DLD1 (cell line): Measurements from ENCODE around the gene HMGCR.
"Not testable (repeated sequence)": the region's sequence is repeated elsewhere in the genome, so short reads cannot be mapped to it uniquely, and the experiment has no call there.

Experiments
- in situ Hi-C: cut with HindIII; loops from 2 replicates; pipeline ENCODE4 v1.10.0; 2017; ENCODE audit warnings: low sequenced_read_pairs

HMGCR gene

DNA sequence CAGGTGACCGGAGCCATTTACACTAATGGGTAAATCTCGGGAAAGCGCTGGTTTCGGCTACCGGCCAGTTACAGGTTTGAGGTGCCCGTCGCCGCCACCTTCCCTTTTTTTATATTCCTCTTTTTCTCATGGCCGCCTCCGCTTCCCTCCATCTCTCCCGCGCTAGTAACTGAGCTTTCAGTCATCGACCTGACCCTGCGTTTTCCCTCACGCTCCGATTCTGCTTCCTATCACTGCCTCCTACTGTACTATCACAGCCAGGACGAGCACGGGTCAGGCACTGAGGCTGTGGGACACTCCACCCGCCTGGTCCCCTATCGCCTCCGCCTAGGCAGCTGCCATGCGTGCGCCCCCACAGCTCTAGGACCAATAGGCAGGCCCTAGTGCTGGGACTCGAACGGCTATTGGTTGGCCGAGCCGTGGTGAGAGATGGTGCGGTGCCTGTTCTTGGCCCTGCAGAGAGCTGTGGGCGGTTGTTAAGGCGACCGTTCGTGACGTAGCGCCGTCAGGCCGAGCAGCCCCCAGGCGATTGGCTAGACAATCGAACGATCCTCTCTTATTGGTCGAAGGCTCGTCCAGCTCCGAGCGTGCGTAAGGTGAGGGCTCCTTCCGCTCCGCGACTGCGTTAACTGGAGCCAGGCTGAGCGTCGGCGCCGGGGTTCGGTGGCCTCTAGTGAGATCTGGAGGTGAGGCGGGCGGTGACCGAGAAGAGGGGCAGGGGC lies at the start of gene HMGCR:
Gene HMGCR, plus strand, starts transcription at position 606 of the 722 bp plus-strand sequence. CDS start 5,386 bp downstream, outside the sequence.
- in situ Hi-C loops: no loop called here

GRCh38 chr5:75291844-75292243 lies 45.2 kb upstream of the HMGCR start:
- in situ Hi-C loops: not testable (repeated sequence)

DNA sequence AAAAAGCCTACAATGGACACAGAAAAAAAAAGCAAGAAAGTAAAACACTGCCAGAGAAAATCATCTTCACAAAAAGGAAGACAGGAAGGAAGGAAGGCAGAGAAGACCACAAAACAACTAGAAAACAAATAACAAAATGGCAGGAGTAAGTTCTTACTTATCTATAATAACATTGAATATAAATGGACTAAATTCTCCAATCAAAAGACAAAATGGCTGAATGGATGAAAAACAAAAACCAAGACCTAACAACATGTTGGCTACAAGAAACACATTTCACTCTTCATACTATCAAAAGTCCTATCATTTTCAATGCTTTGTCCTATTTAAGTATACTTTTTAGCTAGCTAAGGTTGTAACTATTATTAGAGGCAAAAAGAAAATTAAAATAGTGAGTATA lies 36.9 kb upstream of the HMGCR start:
- in situ Hi-C loops: no loop called here

- in situ Hi-C loops: no loop called here
Observed at GRCh38 chr5:75303419-75303818, 33.6 kb upstream of the HMGCR start.

DNA sequence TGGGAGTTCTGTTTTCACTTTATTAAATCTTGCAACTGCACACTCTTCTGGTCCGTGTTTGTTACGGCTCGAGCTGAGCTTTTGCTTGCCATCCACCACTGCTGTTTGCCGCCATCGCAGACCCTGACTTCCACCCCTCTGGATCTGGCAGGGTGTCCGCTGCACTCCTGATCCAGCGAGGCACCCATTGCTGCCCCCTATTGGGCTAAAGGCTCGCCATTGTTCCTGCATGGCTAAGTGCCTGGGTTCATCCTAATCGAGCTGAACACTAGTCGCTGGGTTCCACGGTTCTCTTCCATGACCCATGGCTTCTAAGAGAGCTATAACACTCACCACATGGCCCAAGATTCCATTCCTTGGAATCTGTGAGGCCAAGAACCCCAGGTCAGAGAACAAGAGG lies 32.5 kb upstream of the HMGCR start:
- in situ Hi-C loops: not testable (repeated sequence)

DNA sequence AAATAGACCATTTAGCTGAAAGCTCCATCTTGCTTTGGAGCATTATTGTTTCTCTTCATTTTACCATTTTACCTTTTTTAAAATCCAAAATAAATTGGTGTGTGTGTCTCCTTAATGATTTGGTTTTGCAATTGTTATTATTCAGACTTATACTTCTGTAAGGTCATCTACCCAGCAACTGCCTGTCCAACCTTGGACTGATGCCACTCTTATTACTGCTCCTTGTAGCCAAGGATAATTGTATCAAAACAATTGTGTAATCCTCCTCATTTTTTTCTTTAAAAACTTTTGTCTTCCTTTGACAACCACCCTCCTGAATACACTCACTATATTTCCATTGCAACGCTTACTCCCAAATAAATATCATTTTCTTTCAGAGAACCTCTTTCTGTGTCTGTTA lies 30.3 kb upstream of the HMGCR start:
- in situ Hi-C loops: no loop called here

DNA sequence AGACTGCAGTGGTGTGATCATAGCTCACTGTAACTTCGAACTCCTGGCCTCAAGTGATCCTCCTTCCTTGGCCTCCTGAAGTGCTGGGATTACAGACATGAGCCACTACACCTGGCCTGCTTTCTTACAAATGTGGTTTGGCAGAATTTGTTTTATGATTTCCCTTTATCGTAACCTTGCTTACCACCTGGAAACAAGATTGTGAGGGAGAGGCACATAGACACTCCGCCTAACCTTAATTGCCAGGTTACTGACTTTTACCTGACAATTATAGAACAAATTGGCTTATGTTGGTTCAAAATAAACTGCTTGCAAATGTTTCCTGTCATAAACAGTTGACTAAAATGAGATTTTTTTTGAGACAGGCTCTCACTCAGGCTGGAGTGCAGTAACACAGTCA lies 26.8 kb upstream of the HMGCR start:
- in situ Hi-C loops: no loop called here

- in situ Hi-C loops: not testable (repeated sequence)
Observed at GRCh38 chr5:75319148-75319547, 17.9 kb upstream of the HMGCR start.

DNA sequence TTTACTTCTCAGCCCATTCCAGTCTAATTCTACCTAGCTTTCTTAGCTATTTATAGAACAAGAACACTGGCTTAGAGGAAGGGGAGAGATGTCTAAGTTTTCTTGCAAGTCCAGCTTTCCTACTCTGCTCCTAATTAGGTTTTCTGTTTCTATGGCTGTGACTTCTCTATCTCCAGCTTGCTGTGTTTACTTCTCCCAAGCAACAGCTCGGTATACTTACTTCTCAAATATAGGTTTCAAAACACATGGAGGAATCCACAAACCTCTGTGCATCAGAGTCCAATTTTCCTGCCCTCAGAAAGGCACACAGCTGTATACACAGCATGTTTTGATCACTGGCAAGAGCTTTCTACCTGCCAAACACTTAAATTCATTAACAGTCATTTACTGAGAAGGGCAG lies 17.4 kb upstream of the HMGCR start:
- in situ Hi-C loops: no loop called here

- in situ Hi-C loops: no loop called here
Observed at GRCh38 chr5:75320371-75320770, 16.6 kb upstream of the HMGCR start.

GRCh38 chr5:75322066-75322465 lies 15.0 kb upstream of the HMGCR start:
- in situ Hi-C loops: no loop called here

- in situ Hi-C loops: no loop called here
Observed at GRCh38 chr5:75324791-75325190, 12.2 kb upstream of the HMGCR start.

DNA sequence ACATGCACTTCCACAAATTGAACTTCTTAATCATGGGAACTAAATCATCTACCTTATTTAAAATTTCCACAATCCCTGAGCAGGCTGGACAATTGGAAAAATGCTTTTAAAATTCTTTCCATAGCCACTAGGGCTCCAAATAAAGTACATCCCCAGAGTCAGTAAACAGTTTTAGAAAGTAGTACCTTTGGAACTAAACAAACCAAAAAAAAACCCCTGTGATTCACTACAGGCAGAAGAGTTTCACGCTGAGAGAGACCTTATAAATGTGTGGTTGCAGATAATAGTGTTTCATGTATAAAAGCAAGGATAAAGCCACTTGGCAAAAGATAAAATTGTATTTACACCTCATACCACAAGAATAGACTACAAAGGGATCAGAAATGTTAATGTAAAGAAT lies 11.8 kb upstream of the HMGCR start:
- in situ Hi-C loops: no loop called here

DNA sequence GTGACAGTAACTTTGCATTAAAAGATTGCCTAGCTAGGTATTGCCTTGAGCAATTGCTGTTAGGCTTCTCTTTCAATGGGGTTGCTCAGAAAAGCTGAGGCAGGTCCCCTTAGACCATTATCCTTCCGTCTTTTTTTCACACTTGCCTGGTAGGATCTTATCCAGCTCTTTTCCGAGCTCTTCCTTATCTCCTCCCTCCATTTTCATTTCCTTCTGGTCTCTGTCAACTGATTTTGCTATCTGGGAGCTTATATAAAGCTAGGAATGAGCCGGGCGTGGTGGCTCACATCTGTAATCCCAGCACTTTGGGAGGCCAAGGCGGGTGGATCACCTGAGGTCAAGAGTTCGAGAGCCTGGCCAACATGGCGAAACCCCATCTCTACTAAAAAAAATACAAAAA lies 6.6 kb upstream of the HMGCR start:
- in situ Hi-C loops: no loop called here

GRCh38 chr5:75331095-75332090 lies 5.6 kb upstream of the HMGCR start:
- in situ Hi-C loops: no loop called here

DNA sequence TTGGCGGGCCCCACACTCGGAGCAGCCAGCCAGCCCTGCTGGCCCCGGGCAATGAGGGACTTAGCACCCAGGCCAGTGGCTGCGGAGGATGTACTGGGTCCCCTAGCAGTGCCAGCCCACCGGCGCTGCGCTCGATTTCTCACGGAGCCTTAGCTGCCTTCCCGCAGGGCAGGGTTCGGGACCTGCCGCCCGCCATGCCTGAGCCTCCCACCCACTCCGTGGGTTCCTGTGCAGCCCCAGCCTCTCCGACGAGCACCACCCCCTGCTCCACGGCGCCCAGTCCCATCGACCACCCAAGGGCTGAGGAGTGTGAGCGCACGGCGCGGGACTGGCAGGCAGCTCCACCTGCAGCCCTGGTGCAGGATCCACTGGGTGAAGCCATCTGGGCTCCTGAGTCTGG lies 3.3 kb upstream of the HMGCR start:
- in situ Hi-C loops: not testable (repeated sequence)

GRCh38 chr5:75334413-75334812 lies 2.6 kb upstream of the HMGCR start:
- in situ Hi-C loops: not testable (repeated sequence)

DNA sequence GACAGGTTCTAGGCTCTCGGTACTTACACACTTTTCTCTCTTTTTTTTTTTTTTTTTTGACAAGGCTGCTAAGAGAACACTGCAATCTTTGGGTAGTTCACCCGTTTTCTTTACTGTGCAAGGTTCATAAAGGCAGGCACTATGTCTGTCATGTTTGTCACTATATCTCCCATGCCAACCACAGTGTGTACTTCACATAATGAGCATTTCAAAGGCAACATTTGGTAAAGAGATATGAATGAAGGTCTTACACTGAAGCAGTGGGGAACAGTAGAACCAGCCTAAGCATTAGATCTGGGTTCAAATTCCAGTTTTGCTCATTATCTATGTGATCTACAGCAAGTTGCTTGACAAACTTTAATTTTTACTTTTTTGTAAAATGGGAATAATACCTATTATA lies 1.5 kb upstream of the HMGCR start:
- in situ Hi-C loops: no loop called here

GRCh38 chr5:75335952-75336614 lies 937 bp upstream of the HMGCR start:
- in situ Hi-C loops: no loop called here

DNA sequence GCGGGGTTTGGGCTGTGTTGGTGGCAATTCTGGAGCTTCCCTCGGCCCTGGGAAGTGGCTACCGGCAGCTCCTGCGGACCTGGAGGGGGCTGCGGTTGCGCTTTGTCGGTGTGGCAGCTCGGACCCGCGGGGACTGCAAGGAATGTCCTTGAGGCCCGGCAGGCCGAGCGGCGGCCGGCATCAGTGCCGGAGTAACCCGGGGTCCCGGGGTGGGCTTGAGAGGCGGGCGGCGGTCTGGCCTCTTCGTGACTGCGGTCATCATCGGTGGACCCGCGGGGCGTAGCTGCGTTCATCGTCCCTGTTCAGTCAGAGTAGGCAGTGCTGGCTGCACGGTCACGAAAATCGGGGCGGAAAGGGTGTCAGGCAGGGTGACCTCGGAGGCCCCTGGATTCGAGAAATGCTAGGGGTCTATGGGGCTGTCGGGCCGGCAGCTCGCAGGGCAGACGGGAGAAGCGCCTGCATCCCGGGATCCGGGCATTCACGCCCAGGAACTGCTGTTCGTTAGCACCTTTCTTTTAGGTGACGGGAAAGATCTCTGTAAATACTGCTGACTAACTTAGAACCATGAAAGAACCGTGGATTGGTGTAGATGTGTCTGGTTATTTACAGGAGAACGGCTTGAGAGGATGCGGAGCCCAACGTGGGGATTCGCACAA lies 474 bp downstream of the HMGCR start:
- in situ Hi-C loops: no loop called here

GRCh38 chr5:75338408-75338807 lies 1.4 kb downstream of the HMGCR start:
- in situ Hi-C loops: no loop called here
